ENCODE measurements around the gene NUPR1. TPM values are rescaled to one million over a fixed set of nuclear protein-coding genes. Genes with fewer than 3 reads are reported as not detected.

NUPR1 gene
- total and polyA plus RNA-seq, 2 of the 13 experiments (the other 11 are each of a cell fraction or from before 2014, with no cell fraction given): 18.0 to 25.6 TPM

- TF ChIP-seq MIER3 (CRISPR knock-in tag; IDR thresholded peaks at IDR 0.05; ENCODE audit: borderline replicate concordance): peak; percentile 91; the same call in 1 of the 2 replicates
- peak; percentile 81; the same call in 1 of the 2 replicates for TF ChIP-seq PCBP1 (IDR thresholded peaks at IDR 0.05; ENCODE audit: borderline replicate concordance, low read depth, low read length)
- peak; percentile 93 for TF ChIP-seq ZNF710 (CRISPR knock-in tag; IDR thresholded peaks at IDR 0.05; ENCODE audit: borderline replicate concordance)
- no peak for TF ChIP-seq SP2 (CRISPR knock-in tag; IDR thresholded peaks at IDR 0.05)
- TF ChIP-seq MBD4 (IDR thresholded peaks at IDR 0.05; ENCODE audit: borderline replicate concordance, low read length): no peak
- TF ChIP-seq HMGA1 (CRISPR knock-in tag; conservative IDR thresholded peaks at IDR 0.05): no peak
- TF ChIP-seq KMT2A (CRISPR knock-in tag; IDR thresholded peaks at IDR 0.05): peak; percentile 81
- TF ChIP-seq PRDM4 (CRISPR knock-in tag; IDR thresholded peaks at IDR 0.05; ENCODE audit: borderline replicate concordance): no peak
- peak; percentile 71 for TF ChIP-seq PPARG (CRISPR knock-in tag; conservative IDR thresholded peaks at IDR 0.05)
- TF ChIP-seq SRF (IDR thresholded peaks at IDR 0.05; ENCODE audit: low read depth, low read length): peak; percentile 79; the same call in 1 of the 2 replicates
- TF ChIP-seq SSRP1 (CRISPR knock-in tag; IDR thresholded peaks at IDR 0.05): peak; percentile 61; the same call in 1 of the 2 replicates
- TF ChIP-seq CBX2 (IDR thresholded peaks at IDR 0.05; ENCODE audit: low read depth, low read length): no peak
- TF ChIP-seq CBX2 (CRISPR knock-in tag; IDR thresholded peaks at IDR 0.05; ENCODE audit: low read depth): no peak
- peak; percentile 78 for TF ChIP-seq JUN (CRISPR knock-in tag; IDR thresholded peaks at IDR 0.05)
- no peak for TF ChIP-seq CHD4 (IDR thresholded peaks at IDR 0.05; ENCODE audit: borderline replicate concordance, low read length)
- no peak for TF ChIP-seq ZNF30 (CRISPR knock-in tag; IDR thresholded peaks at IDR 0.05)
- no peak; the same call in 1 of the 2 replicates for TF ChIP-seq KLF15 (CRISPR knock-in tag; IDR thresholded peaks at IDR 0.05; ENCODE audit: borderline replicate concordance)
- peak; percentile 92; the same call in 1 of the 2 replicates for TF ChIP-seq ZNF160 (CRISPR knock-in tag; IDR thresholded peaks at IDR 0.05)
- peak; percentile 94 for TF ChIP-seq EEA1 (CRISPR knock-in tag; IDR thresholded peaks at IDR 0.05; ENCODE audit: borderline replicate concordance)
- TF ChIP-seq TFDP1 (CRISPR knock-in tag; IDR thresholded peaks at IDR 0.05; ENCODE audit: borderline replicate concordance): peak; percentile 92
- peak; percentile 74 for TF ChIP-seq MEIS2 (CRISPR knock-in tag; IDR thresholded peaks at IDR 0.05)
- peak; percentile 88 for TF ChIP-seq IKZF5 (CRISPR knock-in tag; IDR thresholded peaks at IDR 0.05)
- TF ChIP-seq POLR2AphosphoS2 (IDR thresholded peaks at IDR 0.05; ENCODE audit: low read depth, low read length): no peak
- TF ChIP-seq U2AF1 (optimal IDR thresholded peaks at IDR 0.05; ENCODE audit: low read depth, low read length): peak; percentile 93
Measured at GRCh38 chr16:28553776-28554633, 15.2 kb upstream of the NUPR1 start, which contains the start of gene SGF29 (continued).
